Measurements from ENCODE around the gene IL2RG.

The IL2RG gene

DNA sequence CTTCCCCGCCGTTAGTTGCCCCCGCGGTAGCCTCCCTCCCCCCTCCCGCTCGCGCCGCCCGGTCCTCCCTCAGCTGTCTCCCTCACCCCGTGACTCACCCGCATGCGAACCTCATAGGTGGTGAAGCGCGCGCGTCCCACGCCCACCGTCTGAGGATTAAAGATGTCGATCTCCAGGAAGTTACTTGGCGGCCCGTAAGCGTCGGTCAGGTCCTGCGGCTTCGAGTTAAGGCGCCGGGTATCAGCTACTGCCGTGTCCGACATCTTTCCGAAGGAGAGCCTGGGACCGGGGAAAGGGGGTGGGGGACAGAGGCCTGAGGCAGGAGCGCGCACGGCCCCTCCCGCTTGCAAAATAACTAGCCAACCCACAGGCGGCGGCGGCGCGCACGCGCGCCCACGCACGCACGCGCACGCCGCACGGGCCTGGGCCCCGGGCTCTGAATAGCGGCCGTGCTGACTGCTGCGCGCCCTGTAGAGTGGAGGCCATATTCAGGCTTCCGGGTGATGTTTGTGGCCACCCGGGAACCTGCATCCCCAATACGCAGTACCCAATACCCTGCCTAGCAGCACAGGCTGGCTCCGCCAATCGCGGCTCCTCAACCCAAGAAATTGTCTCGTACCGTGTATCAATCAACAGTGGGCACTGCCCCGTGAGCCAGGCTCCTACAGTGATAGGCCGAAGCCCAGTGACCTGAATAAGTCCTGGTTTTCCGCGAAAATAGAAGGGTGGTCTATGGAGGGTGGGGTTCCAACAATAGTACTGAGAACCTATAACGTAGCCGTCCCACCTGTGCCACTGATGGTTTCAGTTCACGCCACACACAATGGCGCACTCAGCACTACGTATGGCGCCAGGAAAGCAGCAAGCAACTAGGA lies 43.1 kb downstream of the IL2RG start, which contains the start of gene SNX12:
SNX12 (minus strand) TSS at position 291 of the 875 bp plus-strand sequence; CDS start at position 263, 28 bp downstream.
- peak; percentile 91 for DNase-seq

DNA sequence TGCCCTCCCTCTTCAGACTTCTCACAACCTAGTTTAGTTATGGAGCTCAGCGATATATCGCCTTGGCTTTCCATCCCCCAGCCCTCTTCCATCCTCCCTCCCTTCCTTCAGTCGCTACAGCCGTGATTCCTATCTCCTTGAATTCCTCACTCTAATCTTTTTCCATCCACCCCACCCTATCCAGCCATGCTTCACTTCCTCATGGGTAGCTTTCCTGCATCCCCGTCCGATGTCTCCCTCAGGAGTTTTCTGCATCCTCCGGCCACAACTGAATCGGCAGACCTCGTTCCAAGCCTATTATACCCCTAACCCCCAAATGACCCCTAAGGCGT lies 43.7 kb downstream of the IL2RG start:
- no peak for DNase-seq

DNA sequence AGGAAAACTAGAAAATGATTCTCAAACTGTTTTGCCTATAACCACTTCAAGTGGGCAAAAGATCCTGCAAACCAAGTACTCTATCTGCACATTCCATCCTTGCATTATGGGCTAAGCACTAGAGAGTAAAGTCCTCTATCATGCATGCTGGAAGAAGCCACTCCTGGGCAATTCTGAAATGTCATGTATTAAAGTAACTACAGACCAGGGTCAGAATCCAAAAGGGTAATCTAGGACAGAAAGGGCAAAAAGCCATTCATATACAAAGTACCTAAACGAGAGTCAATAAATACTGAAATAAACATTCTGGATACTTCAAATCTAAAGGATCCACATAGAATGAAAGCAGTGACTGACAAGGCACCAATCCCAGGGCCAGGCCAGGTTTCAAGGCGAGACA lies 44.3 kb downstream of the IL2RG start:
- no peak for DNase-seq

DNA sequence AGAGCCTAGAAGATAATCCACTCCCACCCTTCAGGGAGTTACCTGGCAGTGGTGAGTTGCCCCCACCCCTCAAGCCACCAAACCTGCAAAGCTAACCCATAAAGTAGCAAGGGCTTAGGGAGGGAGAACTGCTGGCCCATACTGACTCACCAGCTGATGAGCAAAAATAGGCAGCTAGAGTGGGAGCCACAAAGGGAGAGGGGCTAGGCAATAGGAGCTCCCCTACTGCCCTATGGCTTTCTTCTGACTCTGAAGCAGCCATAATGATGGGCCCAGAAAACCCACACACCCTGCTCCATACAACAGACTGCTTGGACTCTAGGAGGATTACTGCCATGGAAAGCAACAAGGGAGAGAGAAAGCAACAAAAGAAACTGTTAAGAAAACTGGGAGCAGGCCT lies 51.2 kb downstream of the IL2RG start:
- no peak for DNase-seq

DNA sequence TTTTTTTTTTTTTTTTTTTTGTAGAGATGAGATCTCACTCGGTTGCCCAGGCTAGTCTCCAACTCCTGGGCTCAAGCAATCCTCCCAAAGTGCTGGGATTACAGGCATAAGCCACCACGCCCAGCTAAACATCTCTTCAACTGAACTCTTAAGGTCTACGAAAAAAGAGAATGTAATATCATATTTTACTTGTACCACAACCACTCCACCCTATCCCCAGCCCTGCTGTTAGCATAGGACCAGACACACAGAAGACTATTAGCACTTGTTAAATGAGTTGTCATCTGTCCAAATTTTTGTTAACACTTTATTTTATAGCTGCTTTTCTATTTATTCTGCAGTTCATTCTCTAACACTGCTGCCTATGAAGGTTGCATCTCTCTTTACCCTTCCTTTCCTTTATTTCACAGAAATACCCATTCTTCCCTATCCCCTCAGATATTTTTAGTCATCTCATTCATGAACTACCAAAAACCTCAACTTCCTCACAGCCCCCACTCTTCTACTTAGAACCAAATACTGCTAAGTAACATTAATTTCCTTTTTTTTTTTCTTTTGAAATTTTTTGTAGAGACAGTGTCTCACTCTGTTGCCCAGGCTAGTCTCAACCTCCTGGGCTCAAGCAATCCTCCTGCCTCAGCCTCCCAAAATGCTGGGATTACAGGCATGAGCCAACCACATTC lies 53.4 kb downstream of the IL2RG start:
- no peak for DNase-seq

All from right forelimb (tissue), 1 donor.